GM19238 (cell line): Measurements from ENCODE around the gene NENF.
"Not testable (repeated sequence)": the region's sequence is repeated elsewhere in the genome, so short reads cannot be mapped to it uniquely, and the experiment has no call there.

Experiments used
- DNase-seq: peaks from one replicate; pipeline ENCODE4 v3.0.0; 2011; ENCODE audit warnings: low spot score; ENCODE audit not compliant: insufficient read length

NENF gene

DNA sequence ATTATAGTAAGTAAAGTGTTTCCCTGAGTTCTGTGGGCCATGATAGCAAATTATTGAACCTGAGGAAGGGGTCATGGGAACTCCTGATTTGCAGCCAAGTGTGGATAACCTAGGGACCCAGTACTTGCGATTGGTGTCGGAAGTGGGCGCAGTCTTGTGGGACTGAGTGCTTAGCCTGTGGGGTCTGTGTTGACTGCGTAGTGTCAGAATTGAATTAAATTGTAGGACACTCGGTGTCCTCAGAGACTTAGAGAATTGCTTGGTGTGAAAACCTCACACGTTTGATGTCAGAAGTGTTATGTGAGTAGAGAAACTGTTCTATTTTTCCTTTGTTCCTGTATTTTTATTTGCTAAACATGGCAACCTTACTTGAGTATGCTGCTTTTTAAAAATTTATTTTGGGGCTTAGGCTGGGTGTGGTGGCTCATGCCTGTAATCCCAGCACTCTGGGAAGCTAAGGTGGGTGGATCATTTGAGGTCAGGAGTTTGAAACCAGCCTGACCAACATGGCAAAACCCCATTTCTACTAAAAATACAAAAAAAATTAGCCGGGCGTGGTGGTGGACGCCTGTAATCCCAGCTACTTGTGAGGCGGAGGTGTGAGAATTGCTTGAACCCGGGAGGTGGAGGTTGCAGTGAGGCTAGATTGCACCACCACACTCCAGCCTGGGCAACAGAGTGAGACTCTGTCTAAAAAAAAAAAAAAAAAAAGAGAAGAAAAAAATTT lies 48.2 kb downstream of the NENF start:
- not testable (repeated sequence) for DNase-seq

DNA sequence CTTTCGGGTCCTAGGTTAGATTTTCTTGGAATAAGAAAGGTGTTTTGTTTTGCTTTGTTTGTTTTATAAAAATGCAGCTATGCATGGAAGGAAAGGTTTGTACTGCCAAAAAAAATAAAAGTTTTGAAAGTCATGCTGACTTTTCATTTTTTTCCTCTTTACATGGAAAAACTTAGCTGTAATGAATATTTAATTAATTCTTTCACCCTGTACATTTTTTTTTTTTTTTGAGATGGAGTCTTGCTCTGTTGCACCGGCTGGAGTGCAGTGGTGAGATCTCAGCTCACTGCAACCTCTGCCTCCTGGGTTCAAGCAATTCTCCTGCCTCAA lies 48.7 kb downstream of the NENF start:
- DNase-seq: no peak

DNA sequence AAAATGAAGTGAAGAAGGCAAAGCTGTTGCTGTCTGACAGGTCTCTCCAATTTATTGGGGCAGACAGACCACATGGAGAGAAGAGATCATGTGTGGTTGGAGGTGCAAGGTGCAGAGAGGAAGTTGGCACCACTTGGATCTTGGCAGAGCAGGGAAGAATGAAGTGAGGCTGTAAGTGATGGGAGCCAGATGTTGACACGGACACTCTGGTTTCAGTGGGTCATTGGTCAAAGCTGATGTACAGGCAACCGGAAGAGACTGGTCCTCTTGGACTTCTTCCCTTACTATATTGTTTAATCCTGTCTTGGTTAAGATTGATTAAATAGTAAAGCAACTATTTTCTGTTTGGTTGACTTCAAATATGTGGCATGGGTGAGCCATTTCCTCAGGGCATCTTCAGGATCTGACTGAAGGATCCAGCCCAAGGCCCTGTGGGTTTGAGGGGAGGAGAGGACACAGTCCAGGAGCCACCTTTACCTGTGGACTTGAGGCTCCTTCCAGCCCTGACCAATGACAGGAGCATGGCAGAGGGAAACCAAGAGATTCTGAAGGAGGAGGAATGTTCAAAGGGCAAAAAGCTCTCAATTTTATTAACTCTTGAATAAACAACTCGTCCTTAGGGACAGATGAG lies 49.4 kb downstream of the NENF start:
- DNase-seq: no peak

DNA sequence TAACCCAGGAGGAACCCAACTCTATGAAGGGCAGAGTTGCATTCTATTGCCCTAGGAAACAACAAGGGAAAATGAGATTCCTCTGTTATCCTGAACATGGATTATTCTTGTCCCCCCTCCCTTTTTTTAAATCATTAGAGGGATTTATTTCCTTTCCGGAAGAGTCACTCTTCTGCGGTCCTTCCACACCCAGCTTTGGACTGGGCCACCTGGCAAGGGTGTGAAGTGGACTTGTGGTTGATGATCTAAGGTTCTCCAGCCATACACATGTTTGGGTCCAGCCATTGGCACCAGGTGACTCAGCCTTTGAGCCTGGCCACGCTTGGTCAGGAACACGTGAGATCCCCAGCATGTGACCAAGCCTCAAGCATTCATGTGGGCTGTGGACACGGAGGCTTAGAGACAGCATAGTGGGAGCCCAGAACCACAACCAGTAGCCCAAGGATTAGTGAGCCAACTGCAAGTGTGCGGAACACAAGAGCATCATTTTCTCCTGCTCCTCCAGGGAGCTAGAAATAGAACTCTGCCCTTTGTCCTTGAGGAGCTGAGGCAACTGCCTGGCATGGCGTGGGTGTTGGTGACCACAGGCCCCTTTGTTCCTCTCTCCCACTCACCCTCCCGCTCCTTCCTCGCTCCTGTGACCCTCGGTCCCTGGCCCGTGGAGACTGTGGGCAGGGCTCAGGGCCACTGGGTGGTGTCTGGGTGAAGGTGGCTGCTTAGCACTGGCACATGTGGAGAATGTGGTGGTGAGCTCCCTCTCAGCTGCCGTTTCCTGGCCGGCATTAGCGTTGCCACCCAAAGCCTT lies 50.1 kb downstream of the NENF start:
- DNase-seq: no peak

DNA sequence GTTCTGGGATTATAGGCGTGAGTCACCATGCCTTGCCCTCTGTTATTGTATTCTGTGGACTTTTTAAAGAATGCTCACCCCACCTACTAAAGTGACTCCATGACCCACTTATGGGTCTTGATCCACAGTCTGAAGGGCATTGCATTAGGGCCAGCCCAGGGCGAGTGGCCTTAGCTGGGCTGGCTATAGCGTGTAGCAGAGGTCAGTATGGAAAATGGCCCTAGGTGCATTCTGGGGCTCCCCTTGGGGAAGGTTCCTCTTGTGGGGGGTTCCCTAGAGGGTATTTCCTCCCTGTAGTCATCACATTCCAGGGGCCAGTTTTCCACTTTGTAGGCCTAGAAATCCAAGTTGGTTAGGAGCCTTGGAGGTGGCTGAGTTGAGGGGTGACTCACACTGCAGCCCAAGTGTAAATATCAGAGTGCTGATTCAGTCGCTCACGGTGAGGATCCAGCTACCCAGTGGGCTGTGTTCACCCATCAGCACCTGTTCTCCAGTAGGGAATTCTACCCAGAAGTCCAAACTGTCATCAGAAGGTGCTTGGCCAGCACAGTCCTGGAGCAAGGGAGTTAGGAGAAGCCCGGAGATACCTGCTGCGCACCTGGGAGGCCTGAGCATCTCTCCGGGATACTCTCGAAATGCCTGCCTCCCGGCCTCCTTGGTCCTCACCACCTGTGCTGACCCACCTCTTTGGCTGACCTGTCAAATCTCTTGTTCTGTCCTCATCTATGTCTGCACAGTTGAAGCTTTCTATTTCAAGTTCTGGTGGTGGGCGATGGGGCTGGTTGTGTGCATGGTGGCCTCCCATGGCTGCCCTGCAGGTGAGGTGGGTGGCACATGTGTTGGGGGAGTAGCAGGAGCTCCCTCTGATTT lies 52.2 kb downstream of the NENF start:
- no peak for DNase-seq

DNA sequence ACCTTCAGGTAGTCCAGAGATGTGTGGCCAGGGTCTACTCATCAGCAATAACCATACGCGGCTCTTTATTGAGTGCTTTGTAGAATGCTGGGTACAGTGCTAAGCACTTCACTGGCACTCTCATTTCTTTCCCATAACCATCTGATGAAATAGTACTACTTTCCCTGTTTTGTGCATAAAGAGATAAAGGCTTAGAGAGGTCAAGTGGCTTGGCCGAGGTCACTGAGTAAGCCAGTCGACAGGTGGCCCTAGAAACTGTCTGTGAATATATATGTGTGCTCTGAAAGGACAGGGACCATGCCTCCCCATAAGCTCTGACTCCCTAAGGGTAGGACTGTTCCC lies 52.8 kb downstream of the NENF start:
- DNase-seq: no peak

DNA sequence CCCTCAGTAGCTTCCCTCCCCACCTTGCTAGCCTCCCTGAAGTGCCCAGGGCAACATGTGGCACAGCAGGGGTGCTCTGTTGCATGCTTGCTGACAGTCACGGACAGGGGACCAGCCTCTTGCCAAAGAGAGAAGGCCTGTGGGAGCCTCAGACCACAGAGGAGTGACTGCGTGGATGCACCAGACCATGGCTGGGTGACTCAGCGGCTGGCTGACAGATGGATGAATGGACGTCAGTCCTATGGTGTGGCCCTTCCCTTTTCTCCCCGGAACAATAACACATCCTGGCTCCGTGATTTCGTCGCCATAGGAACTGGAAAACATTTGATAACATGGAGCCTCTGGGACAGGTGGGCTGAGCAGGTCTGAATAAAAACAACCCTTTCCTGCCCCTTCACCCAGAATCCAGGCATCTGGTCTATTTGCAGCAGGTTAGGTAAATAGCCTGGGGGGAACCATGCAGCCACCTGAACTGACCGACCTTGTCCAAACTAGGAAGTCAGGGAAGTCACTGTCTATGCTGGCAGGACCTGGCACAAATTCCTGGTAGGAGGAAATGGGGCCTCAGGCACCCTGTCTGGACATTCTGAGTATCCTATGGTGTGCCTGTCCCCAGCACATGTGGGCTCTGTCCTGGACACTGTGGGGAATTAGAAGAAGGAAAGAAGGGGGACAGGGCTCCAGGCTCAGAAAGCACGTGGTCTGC lies 53.3 kb downstream of the NENF start:
- DNase-seq: no peak

DNA sequence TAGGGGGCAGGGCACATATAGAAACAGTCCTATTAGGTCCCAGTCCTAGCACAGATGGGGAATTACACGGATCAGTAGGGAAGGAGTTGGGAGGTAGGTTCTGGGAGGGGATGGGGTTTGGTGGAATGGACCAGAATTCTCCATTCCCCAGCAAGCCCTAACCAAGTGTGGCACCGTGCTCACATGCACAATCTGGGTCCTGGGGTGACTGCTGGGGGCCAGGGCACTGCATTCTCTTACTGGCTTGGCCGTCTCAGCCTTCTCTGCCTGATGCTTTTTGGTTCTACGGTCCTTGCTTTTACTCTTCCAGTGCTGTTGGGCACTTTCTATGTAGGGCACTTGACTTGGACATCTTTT lies 53.9 kb downstream of the NENF start:
- no peak for DNase-seq

DNA sequence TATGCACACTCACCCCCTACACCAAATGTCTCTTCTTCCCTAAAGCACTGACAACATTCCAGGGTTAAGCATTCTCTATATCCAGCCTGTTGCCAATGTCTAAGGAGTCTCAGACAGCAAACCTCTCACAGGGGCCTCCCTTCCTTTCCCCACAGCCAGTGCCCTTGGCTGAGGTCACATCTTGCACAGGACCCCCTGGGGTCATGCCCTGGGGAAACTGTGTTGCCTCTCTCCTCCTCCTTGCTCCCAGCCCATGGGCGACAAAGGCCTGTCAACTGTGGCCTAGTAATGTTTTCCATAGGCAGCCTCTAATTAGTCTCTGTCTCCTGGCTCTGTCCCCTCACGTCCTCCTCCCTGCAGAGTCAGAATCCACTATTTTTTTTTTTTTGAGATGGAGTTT lies 54.6 kb downstream of the NENF start:
- no peak for DNase-seq

DNA sequence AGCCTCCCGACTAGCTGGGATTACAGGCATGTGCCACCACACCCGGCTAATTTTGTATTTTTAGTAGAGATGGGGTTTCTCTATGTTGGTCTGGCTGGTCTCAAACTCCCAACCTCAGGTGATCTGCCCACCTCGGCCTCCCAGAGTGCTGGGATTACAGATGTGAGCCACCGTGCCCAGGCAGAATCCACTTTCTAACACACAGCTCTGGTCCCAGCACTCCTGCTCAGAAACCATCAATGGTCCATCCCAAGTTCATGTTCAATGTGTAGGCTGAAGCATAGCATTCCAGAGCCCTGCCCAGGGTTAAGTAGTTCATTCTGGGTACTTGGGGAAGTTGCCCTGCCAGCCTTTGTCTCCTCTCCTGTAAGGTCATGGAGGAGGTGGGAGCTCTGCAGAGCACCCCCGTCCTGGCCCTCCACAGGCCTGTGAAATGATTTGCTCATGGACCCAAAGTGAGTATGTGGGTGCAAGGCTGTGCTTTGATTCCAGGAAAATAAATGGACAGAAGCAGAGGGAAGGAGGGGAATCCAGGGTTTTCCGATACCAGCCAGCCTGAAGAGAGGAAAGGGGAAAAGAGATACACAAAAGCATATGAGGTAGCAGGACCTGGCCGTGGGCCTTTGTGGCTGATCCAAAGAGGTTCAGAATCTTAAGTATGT lies 55.2 kb downstream of the NENF start:
- no peak for DNase-seq

DNA sequence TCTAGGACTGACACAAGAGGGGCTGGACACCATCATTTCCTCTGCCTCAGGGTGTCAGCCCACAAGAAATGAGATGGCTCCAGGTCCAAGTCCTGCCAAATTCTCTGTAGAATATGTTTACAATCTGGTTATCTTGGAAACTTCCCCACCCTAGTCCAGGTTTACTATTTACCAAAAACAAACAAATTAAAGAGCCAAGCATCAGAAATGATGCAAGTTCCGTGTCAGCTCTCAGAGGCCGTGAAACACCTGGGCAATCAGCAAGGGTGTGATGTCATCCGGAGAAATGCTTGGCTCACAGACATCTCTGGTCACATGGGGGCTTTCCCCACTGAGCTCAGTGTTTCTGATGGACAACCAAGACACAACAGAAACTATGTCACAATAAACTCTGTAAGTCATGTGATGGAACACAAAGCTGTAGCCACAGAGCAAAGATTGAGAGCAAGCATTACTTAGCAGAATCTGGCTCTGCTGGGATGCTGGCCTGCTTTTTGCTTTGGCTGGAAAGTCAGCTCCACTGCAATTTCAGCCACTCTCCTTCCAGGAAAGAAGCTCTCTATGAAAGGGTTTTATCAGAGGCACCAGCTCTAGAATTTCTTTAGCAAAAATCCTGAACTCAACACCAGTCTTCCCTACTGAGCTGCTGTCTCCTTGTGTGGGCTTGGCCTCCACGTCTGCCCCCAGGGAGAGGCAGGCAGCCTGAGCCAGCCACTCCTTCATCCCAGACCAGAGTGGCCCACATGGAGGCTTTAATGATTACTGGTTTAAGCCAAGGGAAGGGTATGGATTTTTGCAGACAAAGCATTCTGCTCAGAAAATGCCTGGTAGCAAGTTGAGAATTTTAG lies 55.9 kb downstream of the NENF start:
- DNase-seq: no peak

DNA sequence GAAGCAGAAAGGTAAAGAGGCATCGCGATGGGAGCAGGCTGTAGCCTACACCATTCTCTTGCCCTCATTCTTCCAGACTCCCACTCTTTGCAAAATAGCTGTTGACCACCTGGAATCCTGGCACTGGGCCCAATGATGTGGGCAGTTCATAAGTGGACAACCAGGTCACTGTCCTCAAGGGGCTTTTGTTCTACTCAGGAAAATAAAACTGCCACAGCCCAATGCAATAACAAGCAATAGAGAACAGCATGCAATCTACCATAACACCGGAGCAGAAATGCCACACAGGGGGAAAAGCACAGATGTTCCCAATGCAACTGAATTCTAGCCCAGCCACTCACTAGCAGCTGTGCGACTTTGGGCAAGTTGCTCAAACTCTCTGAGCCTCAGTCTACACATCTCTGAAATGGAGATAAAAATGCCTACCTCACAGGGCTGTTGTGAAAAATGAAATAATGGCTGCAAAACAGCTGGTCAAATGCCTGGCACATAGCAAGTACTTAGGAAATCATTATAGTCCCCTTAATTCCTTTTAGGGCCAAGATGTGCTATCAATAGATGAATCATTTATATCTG lies 56.7 kb downstream of the NENF start:
- no peak for DNase-seq

DNA sequence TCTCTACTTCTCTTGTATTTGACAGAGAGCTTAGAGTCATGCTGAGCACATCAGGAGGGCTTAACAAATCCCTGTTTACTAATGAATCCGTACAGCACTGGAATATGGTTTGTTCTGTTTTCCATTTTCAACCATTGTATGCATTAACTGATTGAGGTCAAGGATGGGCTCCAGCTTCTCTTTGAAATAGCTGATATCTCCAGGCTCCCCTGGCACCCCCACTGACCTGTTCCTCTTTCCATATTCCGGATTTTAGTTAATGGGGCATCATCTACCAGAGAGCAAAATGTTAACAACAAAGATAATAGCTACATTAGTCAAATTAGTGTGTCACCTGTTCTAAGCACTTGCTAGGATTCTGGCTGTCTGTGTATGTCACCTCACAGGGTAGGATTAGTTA lies 57.6 kb downstream of the NENF start:
- DNase-seq: no peak

DNA sequence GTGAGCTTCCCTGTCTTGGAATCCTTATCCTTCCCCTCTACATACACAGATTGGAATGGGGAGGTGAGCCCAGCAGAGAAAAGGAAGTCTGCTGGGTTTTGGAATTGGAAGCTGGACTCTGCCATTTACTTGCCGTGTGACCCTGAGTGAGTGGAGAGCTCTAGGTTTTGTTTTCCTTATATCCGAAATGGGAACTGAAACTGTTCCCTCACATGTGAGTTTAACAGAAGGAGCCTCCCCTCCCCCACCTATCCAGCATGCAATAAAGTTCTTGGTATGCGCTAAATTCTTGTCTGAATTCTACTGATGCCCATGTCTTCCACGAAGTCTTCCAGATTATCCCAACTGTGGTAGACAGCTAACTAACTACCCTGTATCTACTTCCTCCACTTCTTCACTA lies 58.7 kb downstream of the NENF start:
- no peak for DNase-seq
